ENCODE data around the gene AHCYL1.

Gene AHCYL1

GRCh38 chr1:110065841-110066240, 81.3 kb downstream of the AHCYL1 start:
- no peak for DNase-seq

- DNase-seq, result no peak
Measured at GRCh38 chr1:110067479-110067892, 82.9 kb downstream of the AHCYL1 start.

DNA sequence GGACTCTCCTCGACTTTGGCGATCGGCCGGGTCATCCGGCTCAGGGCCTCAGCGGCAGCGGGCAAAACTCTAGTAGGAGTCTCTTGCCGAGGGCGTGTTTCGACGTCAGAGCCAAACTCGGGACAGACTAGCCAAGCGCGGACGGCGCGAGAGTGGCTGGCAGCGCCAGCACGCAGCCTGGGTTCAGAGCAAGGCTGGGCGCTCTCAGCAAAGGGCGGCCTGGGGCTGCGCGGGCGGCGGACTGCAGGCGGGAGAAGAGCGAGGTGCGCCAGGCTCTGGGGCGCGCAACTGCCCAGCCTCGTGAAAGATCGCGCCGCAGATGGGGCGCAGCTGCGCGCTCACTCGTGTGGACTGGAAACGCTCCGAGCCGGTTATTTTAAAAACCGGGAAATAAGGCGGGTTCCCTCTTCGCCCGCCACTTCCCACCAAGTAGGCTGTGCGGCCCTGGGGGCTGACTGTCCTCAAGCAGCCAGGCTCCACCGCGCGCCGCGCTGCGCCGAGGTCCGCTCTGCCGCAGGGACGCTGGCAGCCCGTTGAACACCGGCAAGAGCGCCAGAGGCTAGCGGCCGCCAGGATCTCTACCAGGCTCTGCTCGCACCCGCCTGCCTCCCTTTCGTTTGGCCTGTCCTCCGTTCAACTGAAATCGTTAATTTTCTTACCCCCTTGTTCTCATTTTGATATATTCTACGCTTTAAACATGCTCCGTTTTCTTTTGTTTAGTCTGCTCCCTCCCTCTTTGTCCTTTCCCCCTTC, 83.5 kb downstream of the AHCYL1 start:
- peak; percentile 68 for DNase-seq

- peak; percentile 65 for DNase-seq
Measured at GRCh38 chr1:110068646-110069403, 84.3 kb downstream of the AHCYL1 start.

DNA sequence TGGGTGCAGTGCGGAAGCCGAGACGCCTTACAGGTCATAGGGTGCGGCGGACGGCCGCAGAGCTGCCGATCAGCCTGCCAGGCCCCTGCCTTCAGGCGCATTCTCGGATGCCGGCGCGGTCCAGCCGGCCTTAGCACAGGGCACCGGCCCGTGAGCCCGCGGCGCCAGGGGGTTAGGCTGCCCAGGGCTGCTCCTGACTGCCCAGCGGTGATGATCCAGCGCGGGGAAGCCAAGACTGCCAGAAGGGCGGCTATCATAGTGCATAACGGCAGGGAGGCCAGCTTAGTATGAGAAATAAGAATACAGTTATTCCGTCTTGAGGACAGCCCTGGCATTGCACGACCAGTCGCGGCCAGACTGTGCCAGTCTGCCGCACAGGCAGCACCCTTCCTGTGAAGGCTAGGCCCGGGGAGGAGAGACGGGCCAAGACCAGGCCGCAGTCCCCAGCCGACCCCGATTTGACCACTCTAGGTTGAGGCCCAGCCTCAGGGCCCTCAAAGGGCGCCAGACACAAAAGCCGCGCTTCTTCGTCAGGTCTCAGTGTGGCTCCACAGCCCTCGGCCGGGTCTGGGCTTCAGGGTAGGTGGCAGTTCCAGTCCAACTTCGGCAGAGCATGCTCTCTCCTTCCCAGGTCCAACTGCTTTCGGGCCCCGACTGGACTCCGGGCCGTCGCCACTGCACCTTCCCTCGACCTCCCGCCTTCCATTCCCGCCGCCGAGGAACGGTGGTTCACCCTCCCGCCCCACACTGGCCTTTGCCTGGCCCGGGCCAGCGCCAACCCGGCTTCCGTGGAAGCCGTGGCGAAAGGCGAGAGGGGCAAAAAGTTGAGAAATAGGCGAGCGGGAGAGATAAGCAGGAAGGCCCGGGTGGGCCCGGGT, 85.1 kb downstream of the AHCYL1 start:
- DNase-seq, result no peak

DNA sequence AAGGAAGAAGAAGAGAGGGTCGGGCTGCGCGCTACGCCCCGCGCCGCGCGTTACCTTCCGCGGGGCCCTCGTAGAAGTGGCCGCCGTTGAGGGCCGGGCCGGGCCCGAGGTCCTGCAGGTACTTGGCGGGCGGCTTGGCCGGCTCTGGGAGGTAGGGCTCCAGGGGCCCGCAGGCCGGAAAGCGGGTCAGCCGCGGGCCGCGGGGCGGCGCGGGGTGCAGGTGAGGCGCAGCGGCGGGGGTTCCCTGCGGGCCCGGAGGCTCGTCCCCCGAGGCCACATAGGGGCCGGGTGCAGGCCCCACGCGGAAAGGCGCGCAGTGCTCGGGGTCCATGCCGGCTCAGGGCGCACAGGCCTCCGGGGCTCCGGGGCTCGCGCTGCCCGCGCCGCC, 85.7 kb downstream of the AHCYL1 start:
- no peak for DNase-seq

DNA sequence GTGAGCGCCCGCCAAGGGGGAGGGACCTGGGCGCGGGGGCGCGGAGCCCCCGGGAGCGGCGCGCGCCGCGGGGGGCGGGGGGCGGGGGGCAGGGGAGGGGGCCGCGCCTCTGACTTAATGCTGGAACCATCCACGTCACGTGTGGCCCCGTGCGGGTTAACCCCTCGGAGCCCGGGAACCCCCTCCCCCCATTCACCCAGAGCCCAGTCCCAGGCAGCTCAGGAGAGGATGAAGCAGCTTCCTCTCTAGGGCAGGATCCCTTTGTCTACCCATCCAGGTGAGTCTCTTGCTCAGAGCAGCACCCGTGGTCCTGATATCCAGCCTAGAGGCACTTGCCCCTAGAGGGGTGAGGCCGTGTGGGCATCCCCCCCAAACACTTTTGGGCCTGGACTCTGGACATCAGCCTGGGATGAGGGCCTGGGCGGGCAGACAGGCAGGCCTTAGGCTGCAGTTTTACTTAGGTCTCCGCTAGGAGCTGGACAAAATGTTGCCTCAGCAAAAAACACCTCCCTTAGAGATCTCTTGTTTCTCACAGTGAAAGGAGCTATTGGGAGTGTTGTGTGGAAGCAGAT, 86.2 kb downstream of the AHCYL1 start, which contains the start of gene ALX3:
Gene ALX3, minus strand, starts transcription at position 2 of the 572 bp plus-strand sequence. CDS start 60 bp downstream, outside the sequence.
- DNase-seq, result no peak
